Activated CD8-positive, alpha-beta memory T cell treated with anti-CD3 and anti-CD28 coated beads, Interleukin-2, amount 50 U/mL, for 24 hours (primary cell): ENCODE measurements around the gene NCAPH2.
A peak's percentile ranks its signal among the peaks of the same experiment; 100 is the strongest.

Source experiments
- DNase-seq: peaks from one replicate; pipeline ENCODE4 v3.0.0-alpha.2; 2020; ENCODE audit errors: extremely low read depth

Gene NCAPH2

GRCh38 chr22:50474710-50475651, 33.0 kb upstream of the NCAPH2 start, which contains the start of gene SBF1:
SBF1 (minus strand) TSS chr22:50475035; CDS start chr22:50474840, 195 bp downstream.
- DNase-seq, result peak; percentile 69

GRCh38 chr22:50475652-50476002, 32.4 kb upstream of the NCAPH2 start:
- DNase-seq, result no peak

- no peak for DNase-seq
Measured at GRCh38 chr22:50476868-50477267, 31.2 kb upstream of the NCAPH2 start.

- no peak for DNase-seq
Measured at GRCh38 chr22:50477923-50478322, 30.1 kb upstream of the NCAPH2 start.

- DNase-seq, result no peak
Measured at GRCh38 chr22:50479721-50480120, 28.3 kb upstream of the NCAPH2 start.

- DNase-seq, result no peak
Measured at GRCh38 chr22:50481045-50481439, 27.0 kb upstream of the NCAPH2 start.

- DNase-seq, result no peak
Measured at GRCh38 chr22:50481440-50482106, 26.5 kb upstream of the NCAPH2 start, which contains the start of gene ADM2. ADM2 (plus strand) TSS chr22:50481543; CDS start chr22:50481848, 305 bp downstream.

GRCh38 chr22:50482107-50483074, 25.6 kb upstream of the NCAPH2 start:
- no peak for DNase-seq

- DNase-seq, result no peak
Measured at GRCh38 chr22:50483106-50483505, 24.9 kb upstream of the NCAPH2 start.

GRCh38 chr22:50483556-50483955, 24.5 kb upstream of the NCAPH2 start:
- DNase-seq, result no peak

GRCh38 chr22:50483977-50484853, 23.8 kb upstream of the NCAPH2 start:
- no peak for DNase-seq

GRCh38 chr22:50485221-50486131, 22.5 kb upstream of the NCAPH2 start:
- DNase-seq, result no peak

- DNase-seq, result no peak
Measured at GRCh38 chr22:50486561-50487289, 21.3 kb upstream of the NCAPH2 start, which contains the start of gene MIOX. MIOX (plus strand) TSS chr22:50486859; CDS start chr22:50486898, 39 bp downstream.

GRCh38 chr22:50487290-50488005, 20.6 kb upstream of the NCAPH2 start:
- no peak for DNase-seq

GRCh38 chr22:50488006-50488677, 19.9 kb upstream of the NCAPH2 start:
- DNase-seq, result no peak

- no peak for DNase-seq
Measured at GRCh38 chr22:50488886-50489285, 19.1 kb upstream of the NCAPH2 start.
